ENCODE measurements around the gene TMEM69. TPM values are rescaled to one million over a fixed set of nuclear protein-coding genes. Genes with fewer than 3 reads are reported as not detected.
A peak's percentile ranks its signal among the peaks of the same experiment; 100 is the strongest.

Gene TMEM69
- total RNA-seq, 1 donor from 2014 or later = 13.3 TPM

DNA sequence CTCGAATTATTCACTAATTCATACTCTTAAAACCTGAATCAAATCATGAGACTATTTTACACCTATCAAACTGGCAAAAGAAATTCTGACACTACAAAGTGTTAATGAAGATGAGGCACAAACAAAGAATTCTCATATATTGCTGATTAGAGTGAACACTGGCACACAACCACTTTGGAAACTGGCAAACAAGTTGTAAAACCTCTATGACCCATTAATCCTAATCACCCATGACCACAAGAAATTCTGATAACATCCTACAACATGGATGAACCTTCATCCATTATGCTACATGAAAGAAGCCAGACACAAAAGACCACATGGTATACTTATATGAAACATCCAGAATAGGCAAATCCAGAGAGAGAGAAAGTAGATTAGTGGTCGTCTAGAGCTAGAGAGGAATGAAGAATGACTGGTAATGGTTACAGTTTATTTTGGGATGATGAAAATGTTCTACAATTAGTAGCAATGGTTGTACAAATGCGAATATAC lies 10.2 kb upstream of the TMEM69 start:
- Histone ChIP-seq H3K27me3 (no peaks in the 10 kb centered on the region), H3K9me3 (no peaks in the 10 kb centered on the region), H3K4me1 (peaks cover 92% of the 10 kb centered on the region), H3K4me3 (no peak overlapping the region), H3K27ac (no peak overlapping the region), H3K36me3 (no peaks in the 10 kb centered on the region)
- TF ChIP-seq POLR2A (IDR thresholded peaks at IDR 0.05) = no peak
- TF ChIP-seq POLR2AphosphoS5 (IDR thresholded peaks at IDR 0.05; ENCODE audit: insufficient read depth in 1 of 2, low read depth in 1 of 2) = no peak
- no peak for TF ChIP-seq CTCF (IDR thresholded peaks at IDR 0.05)
- intact Hi-C loops (cut with DNase I) = no loop called here
- no peak for DNase-seq (ENCODE audit: extremely low spot score in 2 of 2)

- peaks cover 92% of the 10 kb centered on the region for H3K4me1 ChIP-seq
- H3K4me3 ChIP-seq = no peak overlapping the region
- DNase-seq (ENCODE audit: extremely low spot score in 2 of 2) = no peak
- intact Hi-C loops (cut with DNase I) = no loop called here
- H3K36me3 ChIP-seq = no peaks in the 10 kb centered on the region
- TF ChIP-seq POLR2A (IDR thresholded peaks at IDR 0.05) (no peak), CTCF (IDR thresholded peaks at IDR 0.05) (no peak)
- H3K27me3 ChIP-seq = no peaks in the 10 kb centered on the region
- no peak overlapping the region for H3K27ac ChIP-seq
- no peaks in the 10 kb centered on the region for H3K9me3 ChIP-seq
Observed at GRCh38 chr1:45678489-45678888, 9.5 kb upstream of the TMEM69 start.

DNA sequence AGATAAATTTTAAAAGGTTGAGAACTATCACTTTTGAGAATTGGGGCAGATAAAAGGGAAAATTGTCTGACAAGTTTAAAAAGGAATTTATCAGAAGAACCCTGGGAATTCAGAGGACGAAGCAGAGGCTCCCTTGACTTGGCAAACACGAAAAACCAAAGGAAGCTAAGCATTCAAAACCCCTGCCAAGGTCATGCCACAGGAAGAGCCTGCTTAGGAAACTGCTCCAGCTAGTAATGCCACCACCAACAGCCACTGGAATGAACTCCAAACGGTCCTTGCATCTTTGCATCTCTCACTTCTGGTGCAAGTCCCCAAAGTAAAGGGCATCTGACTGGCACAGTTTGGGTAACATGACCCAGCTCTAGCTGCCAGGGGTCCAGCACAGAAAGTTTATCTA lies 8.9 kb upstream of the TMEM69 start:
- no peak for DNase-seq (ENCODE audit: extremely low spot score in 2 of 2)
- intact Hi-C loops (cut with DNase I) = no loop called here
- H3K4me3 ChIP-seq = no peak overlapping the region
- H3K27ac ChIP-seq = no peak overlapping the region
- H3K4me1 ChIP-seq = peaks cover 92% of the 10 kb centered on the region
- no peak for TF ChIP-seq POLR2A (IDR thresholded peaks at IDR 0.05)
- no peak for TF ChIP-seq CTCF (IDR thresholded peaks at IDR 0.05)
- TF ChIP-seq POLR2AphosphoS5 (IDR thresholded peaks at IDR 0.05; ENCODE audit: insufficient read depth in 1 of 2, low read depth in 1 of 2) = peak in 1 of 2 donors; percentile 17
- H3K9me3 ChIP-seq = no peaks in the 10 kb centered on the region
- no peaks in the 10 kb centered on the region for H3K27me3 ChIP-seq
- H3K36me3 ChIP-seq = no peaks in the 10 kb centered on the region

- Histone ChIP-seq H3K27me3 (no peaks in the 10 kb centered on the region), H3K9me3 (no peaks in the 10 kb centered on the region), H3K27ac (no peak overlapping the region), H3K4me3 (no peak overlapping the region), H3K4me1 (peaks cover 75% of the 10 kb centered on the region), H3K36me3 (no peaks in the 10 kb centered on the region)
- intact Hi-C loops (cut with DNase I) = no loop called here
- no peak for TF ChIP-seq CTCF (IDR thresholded peaks at IDR 0.05)
- no peak for TF ChIP-seq POLR2AphosphoS5 (IDR thresholded peaks at IDR 0.05; ENCODE audit: insufficient read depth in 1 of 2, low read depth in 1 of 2)
- no peak for TF ChIP-seq POLR2A (IDR thresholded peaks at IDR 0.05)
- no peak for DNase-seq (ENCODE audit: extremely low spot score in 2 of 2)
Observed at GRCh38 chr1:45682942-45683341, 5.0 kb upstream of the TMEM69 start.

DNA sequence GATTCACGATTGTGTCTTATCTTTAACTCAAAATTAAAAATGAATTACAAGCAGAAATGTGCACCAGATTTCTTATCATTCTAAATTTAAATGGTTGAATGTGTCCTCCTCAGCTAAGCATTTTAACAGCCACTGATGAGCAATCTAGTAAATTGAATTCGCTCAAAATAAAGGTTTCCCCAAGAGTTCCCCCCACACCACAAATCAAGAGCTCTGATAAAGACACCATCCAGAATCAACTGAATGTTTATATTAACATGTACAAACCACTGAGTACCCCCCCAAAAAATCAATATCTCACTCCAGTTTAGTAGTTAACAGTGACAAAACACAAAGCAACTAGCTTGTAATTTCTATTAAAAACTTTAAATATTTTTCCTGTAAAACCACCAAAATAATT lies 3.6 kb upstream of the TMEM69 start:
- intact Hi-C loops (cut with DNase I) = no loop called here
- no peaks in the 10 kb centered on the region for H3K36me3 ChIP-seq
- H3K9me3 ChIP-seq = no peaks in the 10 kb centered on the region
- H3K4me1 ChIP-seq = peaks cover 73% of the 10 kb centered on the region
- H3K4me3 ChIP-seq = peak overlapping the region; percentile 88 to 97
- no peak for DNase-seq (ENCODE audit: extremely low spot score in 2 of 2)
- H3K27me3 ChIP-seq = no peaks in the 10 kb centered on the region
- TF ChIP-seq POLR2AphosphoS5 (IDR thresholded peaks at IDR 0.05; ENCODE audit: insufficient read depth in 1 of 2, low read depth in 1 of 2) (no peak), POLR2A (IDR thresholded peaks at IDR 0.05) (no peak), CTCF (IDR thresholded peaks at IDR 0.05) (no peak)
- no peak overlapping the region for H3K27ac ChIP-seq
